Measurements from ENCODE around the gene POLL.

- TF ChIP-seq, protein P1, sequence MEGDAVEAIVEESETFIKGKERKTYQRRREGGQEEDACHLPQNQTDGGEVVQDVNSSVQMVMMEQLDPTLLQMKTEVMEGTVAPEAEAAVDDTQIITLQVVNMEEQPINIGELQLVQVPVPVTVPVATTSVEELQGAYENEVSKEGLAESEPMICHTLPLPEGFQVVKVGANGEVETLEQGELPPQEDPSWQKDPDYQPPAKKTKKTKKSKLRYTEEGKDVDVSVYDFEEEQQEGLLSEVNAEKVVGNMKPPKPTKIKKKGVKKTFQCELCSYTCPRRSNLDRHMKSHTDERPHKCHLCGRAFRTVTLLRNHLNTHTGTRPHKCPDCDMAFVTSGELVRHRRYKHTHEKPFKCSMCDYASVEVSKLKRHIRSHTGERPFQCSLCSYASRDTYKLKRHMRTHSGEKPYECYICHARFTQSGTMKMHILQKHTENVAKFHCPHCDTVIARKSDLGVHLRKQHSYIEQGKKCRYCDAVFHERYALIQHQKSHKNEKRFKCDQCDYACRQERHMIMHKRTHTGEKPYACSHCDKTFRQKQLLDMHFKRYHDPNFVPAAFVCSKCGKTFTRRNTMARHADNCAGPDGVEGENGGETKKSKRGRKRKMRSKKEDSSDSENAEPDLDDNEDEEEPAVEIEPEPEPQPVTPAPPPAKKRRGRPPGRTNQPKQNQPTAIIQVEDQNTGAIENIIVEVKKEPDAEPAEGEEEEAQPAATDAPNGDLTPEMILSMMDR (IDR thresholded peaks at IDR 0.05), result no peak
- TF ChIP-seq POLR2A (IDR thresholded peaks at IDR 0.05), result no peak
- TF ChIP-seq EP300 (IDR thresholded peaks at IDR 0.05), result no peak
These were observed 7.8 kb upstream of the POLL start for GRCh38 chr10:101595591-101596433.
